IPS-NIHi11 (cell line): ENCODE results near the gene FNBP1L.
"Not testable (repeated sequence)": the region's sequence is repeated elsewhere in the genome, so short reads cannot be mapped to it uniquely, and the experiment has no call there.

Source experiments
- DNase-seq: peaks from one replicate; pipeline ENCODE4 v3.0.0; 2012; ENCODE audit warnings: mixed read lengths, low spot score

FNBP1L gene

DNA sequence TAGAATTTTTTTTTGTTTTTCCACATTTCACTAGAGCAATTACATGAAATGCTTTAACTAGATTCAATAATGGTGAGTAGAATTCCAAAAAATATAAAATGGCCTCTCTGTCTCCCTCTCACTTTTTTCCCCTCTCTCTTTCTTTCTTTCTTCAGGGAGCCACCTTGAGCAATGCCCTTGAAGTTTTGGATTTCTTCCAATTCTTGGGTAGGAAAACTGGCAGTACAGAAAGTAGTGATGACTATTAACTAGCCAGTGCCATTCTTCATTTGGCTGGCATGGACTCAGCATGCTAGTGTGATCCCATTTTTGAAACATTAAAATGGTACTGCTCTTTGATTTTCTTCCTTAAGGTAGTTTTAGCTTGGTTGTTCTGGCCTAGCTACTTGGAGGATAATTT lies 4.5 kb upstream of the FNBP1L start:
- DNase-seq, result no peak

DNA sequence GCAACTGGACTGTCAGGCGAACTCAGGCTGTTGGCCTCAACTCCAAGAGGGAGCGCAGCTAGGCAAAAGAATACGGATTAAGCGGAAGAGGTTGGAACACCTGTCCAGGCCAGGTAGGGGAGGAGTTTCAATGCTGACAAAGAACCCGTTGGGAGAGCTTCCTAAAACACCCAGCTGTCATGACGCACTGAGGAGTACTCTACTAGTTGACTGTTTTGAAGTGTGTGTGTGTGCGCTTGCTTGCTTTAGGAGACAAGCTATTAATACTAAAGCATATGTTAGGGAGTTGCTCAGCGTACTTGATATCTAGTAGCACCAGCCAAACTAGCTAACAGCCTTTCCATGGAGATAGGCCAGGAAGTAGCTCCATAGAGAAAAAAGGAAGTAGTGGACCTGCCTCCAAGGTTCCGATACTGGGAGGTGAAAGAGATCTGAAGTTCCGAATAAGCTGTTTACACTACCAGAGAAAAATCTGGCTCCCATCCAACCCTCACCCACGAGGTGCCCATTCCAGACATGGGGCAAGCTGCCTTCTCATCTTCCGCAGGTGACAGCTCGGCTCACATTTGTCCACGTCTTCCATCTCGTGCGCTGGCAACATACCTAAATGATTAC lies 974 bp upstream of the FNBP1L start:
- DNase-seq, result no peak

DNA sequence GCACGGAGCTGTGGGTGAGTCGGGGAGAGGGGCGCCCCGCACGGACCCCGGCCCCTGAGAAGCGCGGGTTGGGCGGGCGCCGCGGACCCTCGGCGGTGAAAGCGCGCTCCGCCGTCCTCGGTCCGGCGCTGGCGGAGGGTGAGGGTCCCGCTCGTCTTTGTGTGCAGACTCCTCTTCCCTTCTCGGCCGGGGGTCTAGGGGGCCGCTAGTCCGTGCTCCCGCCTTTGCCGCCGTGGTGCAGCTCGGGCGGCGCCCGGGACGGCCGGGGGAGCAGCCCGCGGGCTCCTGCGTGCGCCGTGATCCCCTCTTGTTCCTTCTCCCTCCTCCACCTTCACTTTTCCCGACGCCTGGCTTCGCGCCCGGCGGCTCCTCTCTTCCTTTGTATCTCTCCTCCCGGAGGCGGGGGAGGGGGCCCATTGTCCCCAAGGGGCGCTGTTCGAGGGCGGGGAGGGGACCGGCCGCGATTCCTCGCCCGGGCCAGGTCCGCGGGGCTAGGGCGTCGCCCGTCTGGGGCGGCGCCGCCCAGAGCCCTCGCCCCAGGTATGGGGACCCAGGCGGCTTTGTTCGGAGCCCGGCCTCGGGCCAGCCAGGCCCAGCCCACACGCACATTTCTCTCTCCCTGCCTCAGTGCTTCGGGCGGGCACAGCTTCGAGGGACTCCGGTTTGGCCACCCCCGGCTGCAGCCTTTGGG lies 519 bp downstream of the FNBP1L start:
- DNase-seq, result peak; percentile 86

DNA sequence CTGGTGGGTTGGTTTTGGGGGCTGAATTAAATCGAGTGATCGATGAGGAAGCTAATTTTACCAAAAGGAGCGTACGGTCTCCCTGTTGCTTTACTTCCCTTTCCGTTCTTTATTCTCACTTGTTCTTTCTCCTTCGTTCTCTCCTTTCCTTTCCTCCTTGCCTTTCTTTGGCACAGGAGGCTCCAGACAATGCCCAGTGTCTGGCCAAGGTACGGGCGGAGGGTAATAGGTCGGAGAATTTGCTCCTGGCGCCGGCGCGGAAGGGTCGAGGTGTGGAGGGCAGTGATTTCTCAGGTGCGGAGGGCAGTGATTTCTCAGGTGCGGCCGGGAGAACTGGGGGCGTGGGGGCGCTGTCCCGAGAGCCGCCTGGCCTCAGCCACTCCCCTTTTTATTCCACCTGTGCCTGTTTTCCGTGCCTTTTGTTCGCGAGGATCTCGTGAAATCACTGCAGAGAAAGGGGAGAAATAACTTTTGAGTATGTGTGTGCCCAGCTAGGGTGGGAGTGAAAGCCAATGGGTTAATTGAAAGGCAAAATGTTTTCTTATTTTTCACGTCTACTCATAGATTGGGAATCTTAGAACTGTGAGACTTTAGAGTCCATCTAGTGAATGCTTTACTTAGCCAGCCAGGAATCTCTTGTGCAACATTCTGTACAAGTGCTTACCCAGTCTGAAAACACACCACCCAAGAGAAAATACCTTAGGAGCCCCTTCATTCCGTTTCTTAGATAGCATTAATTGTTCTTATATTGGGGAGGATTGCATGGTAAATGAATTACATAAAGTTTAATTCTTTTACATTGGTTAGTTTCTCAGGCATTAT lies 1.3 kb downstream of the FNBP1L start:
- peak; percentile 73 for DNase-seq

DNA sequence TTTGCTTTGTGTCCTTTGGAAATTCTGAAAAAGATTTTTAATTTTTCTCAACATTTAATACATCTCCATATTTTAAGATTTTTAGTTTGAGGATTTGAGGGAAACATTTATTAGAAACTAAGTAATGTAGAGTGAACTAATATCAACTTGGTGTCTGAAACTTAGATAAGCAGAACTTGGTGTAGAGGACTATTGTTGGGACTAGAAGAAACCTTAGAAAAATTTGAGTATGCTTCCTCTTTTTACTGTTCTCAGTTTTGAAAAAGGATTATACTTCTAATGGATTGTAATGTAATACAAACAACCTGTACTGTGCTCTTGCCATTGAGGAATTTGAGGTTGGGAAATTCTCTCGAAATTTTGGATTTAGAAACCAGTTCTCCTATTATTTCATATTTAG lies 2.4 kb downstream of the FNBP1L start:
- DNase-seq, result no peak

DNA sequence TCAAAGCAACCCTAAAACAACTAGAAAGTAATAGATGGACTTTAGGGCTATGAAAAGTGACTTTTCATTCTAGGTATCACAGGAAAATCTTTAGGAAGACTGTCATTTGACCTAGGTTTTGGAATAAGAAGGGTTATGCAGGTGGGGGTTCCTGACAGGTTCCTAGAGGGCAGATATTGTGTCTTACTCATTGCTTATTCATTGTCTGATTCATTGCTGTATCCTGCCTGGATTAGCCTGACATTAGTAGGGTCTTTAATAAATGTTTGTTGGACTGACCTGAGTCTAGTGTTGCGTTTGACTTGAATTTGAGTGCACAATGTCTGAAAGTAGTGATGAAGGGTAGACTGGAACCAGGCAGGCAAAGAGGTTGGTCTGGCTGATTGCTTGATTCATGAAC lies 6.0 kb downstream of the FNBP1L start:
- no peak for DNase-seq

DNA sequence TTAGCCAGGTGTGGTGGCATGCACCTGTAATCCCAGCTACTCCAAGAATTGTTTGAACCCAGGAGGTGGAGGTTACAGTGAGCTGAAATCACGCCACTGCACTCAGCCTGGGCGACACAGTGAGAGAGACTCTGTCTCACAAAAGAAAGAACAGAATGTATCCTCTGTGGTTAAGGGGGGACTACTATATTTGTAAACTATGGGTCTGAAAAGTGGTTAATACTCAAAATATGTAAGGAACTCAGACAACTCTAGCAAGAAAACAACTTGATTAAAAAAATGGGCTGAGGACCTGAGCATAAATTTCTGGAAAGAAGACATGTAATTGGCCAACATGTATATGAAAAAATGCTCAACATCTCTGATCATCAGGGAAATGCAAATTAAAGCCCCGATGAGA lies 11.2 kb downstream of the FNBP1L start:
- no peak for DNase-seq

DNA sequence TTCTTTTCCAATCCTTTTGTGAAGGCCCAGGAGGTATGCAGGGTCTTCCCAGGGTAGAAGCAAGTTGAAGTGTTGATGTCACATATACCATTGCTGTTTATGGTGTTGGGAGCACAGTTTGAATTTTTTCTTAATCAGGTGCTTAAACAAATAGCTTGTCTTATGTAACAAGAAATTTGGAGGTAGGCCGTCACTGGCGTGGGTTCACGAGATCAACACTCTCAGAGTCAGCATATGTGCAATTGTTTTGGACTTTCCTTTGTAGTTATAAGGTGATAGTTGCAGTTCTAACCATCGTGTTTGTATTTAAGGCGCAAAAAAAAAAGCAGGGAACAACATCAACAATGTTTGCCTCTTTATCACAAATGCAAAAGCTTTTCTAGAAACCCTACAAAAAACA lies 13.3 kb downstream of the FNBP1L start:
- DNase-seq, result no peak

DNA sequence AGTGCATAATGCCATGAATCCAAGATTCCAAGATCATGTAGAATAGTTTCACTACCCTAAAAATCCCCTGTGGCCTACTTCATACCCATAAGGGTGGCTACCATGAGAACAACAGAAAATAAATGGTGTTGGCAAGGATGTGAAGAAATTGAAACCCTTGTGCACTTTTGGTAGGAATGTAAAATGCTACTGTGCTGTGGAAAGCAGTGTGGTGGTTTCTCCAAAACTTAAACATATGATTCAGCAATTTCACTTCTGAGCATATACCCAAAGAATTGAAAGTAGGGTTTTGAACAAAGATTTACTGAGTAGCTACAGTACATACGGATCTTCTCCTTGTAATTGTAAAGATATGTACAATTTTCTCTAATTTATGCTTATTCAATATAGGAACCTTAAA lies 16.0 kb downstream of the FNBP1L start:
- no peak for DNase-seq

DNA sequence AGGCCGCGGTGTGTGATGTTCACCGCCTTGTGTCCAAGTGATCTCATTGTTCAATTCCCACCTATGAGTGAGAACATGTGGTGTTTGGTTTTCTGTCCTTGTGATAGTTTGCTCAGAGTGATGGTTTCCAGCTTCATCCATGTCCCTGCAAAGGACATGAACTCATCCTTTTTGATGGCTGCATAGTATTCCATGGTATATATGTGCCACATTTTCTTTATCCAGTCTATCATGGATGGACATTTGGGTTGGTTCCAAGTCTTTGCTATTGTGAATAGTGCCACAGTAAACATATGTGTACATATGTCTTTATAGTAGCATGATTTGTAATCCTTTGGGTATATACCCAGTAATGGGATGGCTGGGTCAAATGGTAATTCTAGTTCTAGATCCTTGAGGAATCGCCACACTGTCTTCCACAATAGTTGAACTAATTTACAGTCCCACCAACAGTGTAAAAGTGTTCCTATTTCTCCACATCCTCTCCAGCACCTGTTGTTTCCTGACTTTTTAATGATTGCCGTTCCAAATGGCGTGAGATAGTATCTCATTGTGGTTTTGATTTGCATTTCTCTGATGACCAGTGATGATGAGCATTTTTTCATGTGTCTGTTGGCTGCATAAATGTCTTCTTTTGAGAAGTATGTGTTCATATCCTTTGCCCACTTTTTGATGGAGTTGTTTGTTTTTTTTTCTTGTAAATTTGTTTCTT lies 17.6 kb downstream of the FNBP1L start:
- not testable (repeated sequence) for DNase-seq

DNA sequence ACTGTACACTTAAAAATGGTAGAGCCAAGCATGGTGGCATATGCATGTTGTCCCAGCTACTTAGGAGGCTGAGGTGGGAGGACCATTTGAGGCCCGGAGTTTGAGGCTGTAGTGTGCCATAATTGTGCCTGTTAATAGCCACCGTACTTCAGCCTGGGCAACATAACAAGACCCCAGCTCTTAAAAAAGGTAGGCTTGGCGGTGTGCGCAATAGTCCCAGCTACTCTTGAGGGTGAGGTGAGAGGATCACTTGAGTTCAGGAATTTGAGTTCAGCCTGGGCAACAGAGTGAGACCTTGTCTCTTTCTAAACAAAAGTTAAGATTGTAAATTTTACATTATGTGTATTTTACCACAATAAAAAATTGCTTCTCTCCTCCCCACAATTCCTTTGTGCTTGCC lies 19.7 kb downstream of the FNBP1L start:
- DNase-seq, result no peak

DNA sequence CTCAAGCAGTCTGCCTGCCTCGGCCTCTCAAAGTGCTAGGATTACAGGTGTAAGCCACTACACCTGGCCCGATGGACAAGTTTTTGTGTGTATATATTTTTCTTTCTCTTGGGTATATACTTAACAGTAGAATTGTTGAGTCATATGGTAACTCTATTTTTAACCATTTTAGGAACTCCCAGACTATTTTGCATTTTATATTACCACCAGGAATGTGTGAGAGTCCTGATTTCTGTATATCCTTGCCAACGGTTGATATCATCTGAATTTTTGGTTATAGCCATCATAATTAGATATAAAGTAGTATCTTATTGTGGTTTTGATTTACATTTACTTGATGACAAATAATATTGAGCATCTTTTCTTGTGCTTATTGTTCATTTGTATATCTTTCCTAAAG lies 20.7 kb downstream of the FNBP1L start:
- DNase-seq, result no peak

DNA sequence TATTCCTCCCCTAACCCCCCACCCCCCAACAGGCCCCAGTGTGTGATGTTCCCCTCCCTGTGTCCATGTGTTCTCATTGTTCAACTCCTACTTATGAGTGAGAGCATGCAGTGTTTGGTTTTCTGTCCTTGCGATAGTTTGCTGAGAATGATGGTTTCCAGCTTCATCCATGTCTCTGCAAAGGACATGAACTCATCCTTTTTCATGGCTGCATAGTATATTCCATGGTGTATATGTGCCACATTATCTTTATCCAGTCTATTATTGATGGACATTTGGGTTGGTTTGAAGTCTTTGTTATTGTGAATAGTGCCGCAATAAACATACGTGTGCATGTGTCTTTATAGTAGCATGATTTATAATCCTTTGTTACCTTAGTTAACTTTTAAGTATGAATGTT lies 21.3 kb downstream of the FNBP1L start:
- not testable (repeated sequence) for DNase-seq

DNA sequence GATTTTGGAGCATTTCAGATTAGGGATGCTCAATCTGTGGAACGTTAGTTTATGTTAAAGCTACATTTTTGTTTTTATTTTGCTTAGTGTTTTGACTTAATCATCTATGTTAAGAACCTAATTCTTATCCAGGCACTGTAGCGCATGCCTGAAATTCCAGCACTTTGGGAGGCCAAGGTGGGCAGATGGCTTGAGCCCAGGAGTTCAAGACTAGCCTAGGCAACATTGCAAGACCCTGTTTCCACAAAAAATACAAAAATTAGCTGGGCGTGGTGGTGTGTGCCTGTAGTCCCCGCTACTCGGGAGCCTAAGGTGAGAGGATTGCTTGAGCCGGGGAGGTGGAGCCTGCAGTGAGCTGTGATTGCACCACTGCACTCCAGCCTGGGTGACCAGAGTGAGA lies 23.4 kb downstream of the FNBP1L start:
- DNase-seq, result no peak

DNA sequence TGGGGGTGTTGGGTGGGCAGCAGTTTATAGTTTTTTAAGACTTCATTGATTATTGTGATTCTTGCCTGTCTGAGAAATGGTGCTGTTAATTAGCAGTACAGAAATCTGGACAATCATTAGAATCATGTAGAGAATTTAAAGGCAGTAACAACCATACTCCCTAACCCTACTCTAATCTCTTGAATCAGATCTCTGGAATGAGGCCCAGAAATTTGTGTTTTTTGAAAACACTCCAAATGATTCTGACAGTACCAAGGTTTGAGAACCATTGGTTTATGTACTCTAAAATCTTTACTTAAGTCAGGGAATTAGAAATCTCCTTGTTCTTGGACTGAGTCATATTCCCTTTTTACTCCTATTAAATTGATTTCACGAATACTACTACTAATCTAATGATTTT lies 24.0 kb downstream of the FNBP1L start:
- no peak for DNase-seq

DNA sequence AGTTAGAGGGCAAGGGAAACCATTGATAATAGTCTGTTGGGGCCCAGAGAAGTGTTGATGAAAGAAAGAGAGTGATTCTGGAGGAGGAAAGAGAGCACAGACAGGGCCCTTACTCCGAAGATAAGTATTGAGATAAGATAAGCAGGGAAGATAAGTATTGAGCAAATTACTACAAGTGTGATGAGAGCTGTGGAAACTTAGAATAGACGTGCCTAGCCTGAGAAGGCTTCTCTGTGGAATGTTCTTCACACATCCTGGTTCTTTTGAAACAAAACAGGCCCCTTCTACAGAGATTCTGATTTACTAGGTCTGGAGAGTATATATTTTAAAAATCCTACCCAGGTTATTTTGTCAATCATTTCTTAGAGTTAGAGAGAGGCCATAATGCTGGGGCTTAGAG lies 26.4 kb downstream of the FNBP1L start:
- DNase-seq, result no peak

DNA sequence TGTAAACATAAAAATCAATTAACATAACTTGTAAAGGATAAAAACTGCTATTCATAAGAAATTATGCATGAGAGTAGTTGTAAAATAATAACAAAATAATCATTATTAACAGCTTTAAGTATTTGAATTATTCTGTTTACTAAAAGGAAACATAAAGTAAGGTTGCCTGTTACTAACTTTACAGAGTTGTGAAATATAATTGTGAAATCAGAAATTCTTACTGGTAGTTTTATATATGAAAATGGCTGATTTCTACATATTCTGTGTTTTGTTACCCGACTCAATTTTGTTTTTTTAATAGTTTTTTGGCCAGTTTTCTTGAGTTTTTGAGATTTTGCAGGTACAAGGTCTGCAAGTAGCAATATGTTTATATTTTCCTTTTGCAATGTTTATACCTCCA lies 27.8 kb downstream of the FNBP1L start:
- DNase-seq, result no peak

DNA sequence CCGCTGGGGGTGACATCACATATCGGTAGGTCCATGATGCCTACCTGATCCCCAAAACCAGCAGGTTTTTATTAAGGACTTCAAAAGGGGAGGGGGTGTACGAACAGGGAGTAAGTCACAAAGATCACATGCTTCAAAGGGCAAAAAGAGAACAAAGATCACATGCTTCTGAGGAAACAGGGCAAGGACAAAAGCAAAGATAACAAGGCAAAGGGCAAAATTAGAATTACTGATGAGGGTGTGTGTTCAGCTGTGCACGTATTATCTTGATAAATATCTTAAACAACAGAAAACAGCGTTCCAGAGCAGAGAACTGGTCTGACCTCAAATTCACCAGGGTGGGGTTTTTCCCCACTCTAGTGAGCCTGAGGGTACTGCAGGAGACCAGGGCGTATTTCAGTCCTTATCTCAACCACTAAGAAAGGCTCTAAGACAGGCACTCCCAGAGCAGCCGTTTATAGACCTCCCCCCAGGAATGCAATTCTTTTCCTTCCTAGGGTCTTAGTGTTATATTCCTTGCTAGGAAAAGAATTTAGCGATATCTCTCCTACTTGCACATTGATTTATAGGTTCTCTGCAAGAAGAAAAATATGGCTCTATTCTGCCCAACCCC lies 31.3 kb downstream of the FNBP1L start:
- DNase-seq, result not testable (repeated sequence)

DNA sequence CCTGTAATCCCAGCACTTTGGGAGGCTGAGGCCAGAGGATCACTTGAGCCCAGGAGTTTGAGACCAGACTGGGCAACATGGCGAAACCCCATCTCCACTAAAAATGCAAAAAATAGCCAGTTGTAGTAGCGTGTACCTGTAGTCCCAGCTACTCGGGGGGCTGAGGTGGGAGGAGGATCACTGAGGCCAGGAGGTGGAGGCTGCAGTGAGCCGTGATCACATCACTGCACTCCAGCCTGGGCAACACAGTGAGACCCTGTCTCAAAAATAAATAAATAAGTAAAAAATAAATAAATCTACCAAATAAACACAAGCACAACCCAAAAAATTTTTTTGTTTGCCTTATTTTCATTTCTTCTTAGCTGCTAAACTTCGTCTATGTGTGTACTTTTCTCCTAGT lies 34.0 kb downstream of the FNBP1L start:
- not testable (repeated sequence) for DNase-seq

DNA sequence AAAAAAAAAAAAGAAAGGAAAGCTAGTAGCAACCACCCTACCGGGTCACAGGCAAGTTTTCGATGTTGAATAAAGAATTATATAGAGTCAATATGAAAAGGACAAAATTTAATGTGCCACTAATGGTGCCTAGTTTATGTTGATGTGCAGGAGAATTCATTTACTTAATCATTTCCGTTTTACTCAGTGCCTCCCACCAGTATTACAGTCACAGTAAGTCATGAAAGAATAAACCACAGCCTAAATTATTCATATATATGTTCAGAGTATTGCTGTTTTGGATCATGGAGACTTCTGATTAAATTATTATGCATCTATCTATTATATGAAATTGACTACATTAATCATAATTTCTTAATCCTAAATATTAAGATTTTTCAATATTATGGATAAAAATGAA lies 35.3 kb downstream of the FNBP1L start:
- DNase-seq, result no peak

DNA sequence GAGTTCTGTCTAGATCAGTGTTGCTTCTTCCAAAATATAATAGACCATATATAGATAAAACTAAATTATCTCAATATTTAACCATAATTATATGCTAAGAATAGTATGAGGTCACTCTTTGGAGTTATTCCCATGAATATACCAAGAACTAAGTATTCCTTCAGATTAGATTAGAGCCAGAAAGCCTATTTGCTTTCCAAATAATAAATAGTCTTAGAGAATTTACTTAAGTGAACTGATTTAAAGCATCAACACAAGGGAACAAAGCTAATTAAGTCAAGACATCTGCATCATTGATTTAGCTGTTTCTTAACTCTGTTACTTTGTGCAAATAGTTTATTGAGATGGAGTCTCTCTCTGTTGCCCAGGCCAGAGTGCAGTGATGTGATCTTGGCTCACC lies 35.7 kb downstream of the FNBP1L start:
- no peak for DNase-seq

DNA sequence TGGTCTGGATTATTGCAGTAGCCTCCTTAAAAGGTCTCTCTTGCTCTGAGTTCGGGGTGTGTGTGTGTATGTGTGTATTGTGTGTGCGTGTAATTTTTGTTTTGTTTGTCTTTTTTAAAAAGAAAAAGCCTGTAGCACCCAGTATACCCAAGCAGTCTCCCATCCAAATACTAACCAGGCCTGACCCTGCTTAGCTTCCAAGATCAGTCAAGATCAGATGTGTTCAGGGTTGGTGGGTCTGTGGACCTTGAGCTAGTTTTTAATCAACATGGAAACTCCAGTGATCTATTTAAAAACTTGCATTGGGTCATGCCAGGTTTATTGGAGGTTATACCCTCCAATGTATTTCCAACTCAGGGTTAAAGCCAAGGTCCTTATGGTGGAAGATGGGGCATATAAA lies 40.3 kb downstream of the FNBP1L start:
- DNase-seq, result no peak
